Natural killer cell (primary cell): ENCODE data around the gene UGT1A8. TPM values are rescaled to one million over a fixed set of nuclear protein-coding genes. Genes with fewer than 3 reads are reported as not detected.

Experiments used
- ATAC-seq, 3 donors: fragments of 150-1000 bp in 2 of 3; fragments of 200-7000 bp in 1 of 3; cut with Tn5 transposase; 1 replicate in 1 of 3; 2 replicates in 2 of 3; pipeline ENCODE4 v1.10.0; 2021; ENCODE audit warnings: mild to moderate bottlenecking in 2 of 3, moderate library complexity in 2 of 3
- DNase-seq, 2 donors: peaks; one replicate each; pipeline versions ENCODE4 v3.0.0 to v3.0.0-alpha.2; 2013 to 2021; ENCODE audit warnings: mixed read lengths in 1 of 2
- H3K27ac ChIP-seq: one replicate; pipeline ENCODE4 v1.5.1; 2013; ENCODE audit warnings: mild to moderate bottlenecking, low read length
- H3K27me3 ChIP-seq: one replicate; pipeline ENCODE4 v1.6.1; 2013; ENCODE audit warnings: low read length; ENCODE audit not compliant: control insufficient read depth, insufficient read depth
- H3K36me3 ChIP-seq: one replicate; pipeline ENCODE4 v1.6.1; 2013; ENCODE audit warnings: low read length; ENCODE audit not compliant: control insufficient read depth, insufficient read depth
- H3K4me1 ChIP-seq: one replicate; pipeline ENCODE4 v1.6.1; 2013; ENCODE audit warnings: low read length; ENCODE audit not compliant: control insufficient read depth, insufficient read depth
- H3K4me3 ChIP-seq: one replicate; pipeline ENCODE4 v1.5.1; 2013; ENCODE audit warnings: low read length
- H3K9me3 ChIP-seq: one replicate; pipeline ENCODE4 v1.6.1; 2013; ENCODE audit warnings: low read length; ENCODE audit not compliant: control insufficient read depth, insufficient read depth
- H3K27ac Mint-ChIP-seq, 2 donors: one replicate each; pipeline ENCODE4 v1.8.0; 2022; ENCODE audit warnings: mild to moderate bottlenecking in 2 of 2, mixed read lengths in 2 of 2, moderate library complexity in 1 of 2
- H3K27me3 Mint-ChIP-seq, 2 donors: one replicate each; pipeline ENCODE4 v1.8.0; 2022; ENCODE audit warnings: low read depth in 2 of 2, mixed read lengths in 2 of 2
- H3K36me3 Mint-ChIP-seq: one replicate; pipeline ENCODE4 v1.8.0; 2022; ENCODE audit warnings: mixed read lengths
- H3K4me1 Mint-ChIP-seq, 2 donors: one replicate each; pipeline ENCODE4 v1.8.0; 2022; ENCODE audit warnings: mixed read lengths in 2 of 2
- H3K4me3 Mint-ChIP-seq: one replicate; pipeline ENCODE4 v1.8.0; 2022; ENCODE audit warnings: mild to moderate bottlenecking, moderate library complexity, mixed read lengths
- H3K9me3 Mint-ChIP-seq, 2 donors: one replicate each; pipeline ENCODE4 v1.8.0; 2022; ENCODE audit warnings: mixed read lengths in 2 of 2
- WGBS: methylation state at CpG from one replicate; pipeline ENCODE4 v1.1.7; 2013; ENCODE audit warnings: missing lambda C conversion rate; ENCODE audit not compliant: insufficient coverage; 5-methylcytosine and 5-hydroxymethylcytosine counted together
- intact Hi-C: fragments of 100-400 bp; cut with micrococcal nuclease; formaldehyde crosslinking; loops from one replicate; pipeline ENCODE4 v1.14.2; 2022
- total RNA-seq, 4 donors: library from RNA; stranded (reverse); fragments of 120-200 nt in 1 of 4; gene quantifications; one replicate each; pipeline versions ENCODE4 v1.2.3 to v1.2.4, GENCODE V29; 2013 to 2022
- TF ChIP-seq, protein P1 (sequence below): fragments of 200-600 bp; IDR thresholded peaks from one replicate; pipeline ENCODE4 v1.8.0; 2022; ENCODE audit warnings: antibody characterized with exemption

UGT1A8 gene
- total RNA-seq, 3 donors from 2014 or later (not counting 1 experiment from before 2014, with no cell fraction given): not detected

DNA sequence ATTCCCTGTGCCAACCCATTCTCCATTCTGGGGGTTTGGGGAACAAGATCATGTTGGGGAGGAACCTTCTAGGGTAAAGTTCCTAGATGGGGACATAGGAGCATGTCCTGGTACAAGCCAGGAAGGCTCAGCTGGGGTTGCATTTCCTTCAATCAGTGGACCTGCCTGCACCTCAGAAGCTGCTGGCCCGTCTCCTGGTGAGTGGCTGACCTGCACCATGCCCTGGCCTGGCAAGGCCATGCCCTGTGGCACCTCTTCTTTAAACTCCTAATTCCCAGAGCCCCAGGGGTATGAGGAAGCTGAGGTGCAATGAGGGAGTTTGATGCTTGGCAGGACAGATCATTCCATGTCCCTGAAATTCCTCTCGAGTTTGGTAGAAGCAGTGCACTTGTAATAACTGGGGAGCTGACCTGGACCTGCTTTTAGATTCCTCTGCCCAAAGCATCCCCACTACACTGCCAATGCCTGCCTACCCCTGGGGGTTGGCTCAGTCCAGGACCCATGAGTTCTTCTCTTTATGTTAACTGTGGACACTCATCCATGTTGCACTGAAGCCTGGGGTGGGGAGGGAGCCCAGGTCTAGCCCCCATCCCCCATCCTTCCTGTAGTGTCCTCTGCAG is 186.0 kb downstream of the UGT1A8 start:
- Mint-ChIP-seq H3K4me1 (no peaks in the 10 kb centered on the region), H3K36me3 (no peaks in the 10 kb centered on the region), H3K4me3 (no peak overlapping the region), H3K9me3 (no peaks in the 10 kb centered on the region), H3K27me3 (peaks cover 16 to 33% of the 10 kb centered on the region in 2 donors), H3K27ac (no peak overlapping the region)
- no peaks in the 10 kb centered on the region for H3K4me1 ChIP-seq
- H3K36me3 ChIP-seq: no peaks in the 10 kb centered on the region
- DNase-seq (no peak), ATAC-seq (no peak)
- no peak overlapping the region for H3K4me3 ChIP-seq
- no peaks in the 10 kb centered on the region for H3K27me3 ChIP-seq
- no peak overlapping the region for H3K27ac ChIP-seq
- TF ChIP-seq, protein P1, sequence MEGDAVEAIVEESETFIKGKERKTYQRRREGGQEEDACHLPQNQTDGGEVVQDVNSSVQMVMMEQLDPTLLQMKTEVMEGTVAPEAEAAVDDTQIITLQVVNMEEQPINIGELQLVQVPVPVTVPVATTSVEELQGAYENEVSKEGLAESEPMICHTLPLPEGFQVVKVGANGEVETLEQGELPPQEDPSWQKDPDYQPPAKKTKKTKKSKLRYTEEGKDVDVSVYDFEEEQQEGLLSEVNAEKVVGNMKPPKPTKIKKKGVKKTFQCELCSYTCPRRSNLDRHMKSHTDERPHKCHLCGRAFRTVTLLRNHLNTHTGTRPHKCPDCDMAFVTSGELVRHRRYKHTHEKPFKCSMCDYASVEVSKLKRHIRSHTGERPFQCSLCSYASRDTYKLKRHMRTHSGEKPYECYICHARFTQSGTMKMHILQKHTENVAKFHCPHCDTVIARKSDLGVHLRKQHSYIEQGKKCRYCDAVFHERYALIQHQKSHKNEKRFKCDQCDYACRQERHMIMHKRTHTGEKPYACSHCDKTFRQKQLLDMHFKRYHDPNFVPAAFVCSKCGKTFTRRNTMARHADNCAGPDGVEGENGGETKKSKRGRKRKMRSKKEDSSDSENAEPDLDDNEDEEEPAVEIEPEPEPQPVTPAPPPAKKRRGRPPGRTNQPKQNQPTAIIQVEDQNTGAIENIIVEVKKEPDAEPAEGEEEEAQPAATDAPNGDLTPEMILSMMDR: no peak
- H3K9me3 ChIP-seq: no peaks in the 10 kb centered on the region
- 67% methylated on average over 2 of the region's 2 CpGs for WGBS
- intact Hi-C loops: no loop called here

DNA sequence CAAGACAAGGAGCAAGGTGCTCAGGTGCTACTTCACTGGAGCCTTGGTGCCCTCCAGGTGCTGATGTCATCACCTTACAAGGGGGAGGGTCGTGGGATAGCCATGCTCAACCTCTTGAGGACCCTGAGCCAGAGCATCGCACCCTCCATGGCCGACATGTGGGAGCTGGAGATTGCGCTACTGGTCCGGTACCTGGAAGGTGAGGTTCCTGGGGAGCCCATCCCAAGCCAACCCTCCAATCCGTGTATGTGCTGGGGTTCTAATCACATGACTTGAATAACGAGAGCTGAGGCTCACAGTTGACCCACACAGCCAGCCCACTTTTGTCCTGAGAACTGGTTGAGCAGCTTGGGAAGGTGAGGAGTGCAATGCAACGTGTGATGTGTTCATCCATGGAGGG is 186.6 kb downstream of the UGT1A8 start:
- H3K36me3 ChIP-seq: no peaks in the 10 kb centered on the region
- Mint-ChIP-seq H3K27ac (no peak overlapping the region), H3K36me3 (no peaks in the 10 kb centered on the region), H3K9me3 (no peaks in the 10 kb centered on the region), H3K4me3 (no peak overlapping the region), H3K27me3 (peaks cover 15 to 33% of the 10 kb centered on the region in 2 donors), H3K4me1 (no peaks in the 10 kb centered on the region)
- intact Hi-C loops: no loop called here
- ATAC-seq: no peak
- H3K27me3 ChIP-seq: no peaks in the 10 kb centered on the region
- no peaks in the 10 kb centered on the region for H3K9me3 ChIP-seq
- WGBS: 68% methylated on average over 8 of the region's 8 CpGs
- no peaks in the 10 kb centered on the region for H3K4me1 ChIP-seq
- H3K27ac ChIP-seq: no peak overlapping the region
- no peak overlapping the region for H3K4me3 ChIP-seq
- DNase-seq: no peak
- TF ChIP-seq, protein P1: no peak

DNA sequence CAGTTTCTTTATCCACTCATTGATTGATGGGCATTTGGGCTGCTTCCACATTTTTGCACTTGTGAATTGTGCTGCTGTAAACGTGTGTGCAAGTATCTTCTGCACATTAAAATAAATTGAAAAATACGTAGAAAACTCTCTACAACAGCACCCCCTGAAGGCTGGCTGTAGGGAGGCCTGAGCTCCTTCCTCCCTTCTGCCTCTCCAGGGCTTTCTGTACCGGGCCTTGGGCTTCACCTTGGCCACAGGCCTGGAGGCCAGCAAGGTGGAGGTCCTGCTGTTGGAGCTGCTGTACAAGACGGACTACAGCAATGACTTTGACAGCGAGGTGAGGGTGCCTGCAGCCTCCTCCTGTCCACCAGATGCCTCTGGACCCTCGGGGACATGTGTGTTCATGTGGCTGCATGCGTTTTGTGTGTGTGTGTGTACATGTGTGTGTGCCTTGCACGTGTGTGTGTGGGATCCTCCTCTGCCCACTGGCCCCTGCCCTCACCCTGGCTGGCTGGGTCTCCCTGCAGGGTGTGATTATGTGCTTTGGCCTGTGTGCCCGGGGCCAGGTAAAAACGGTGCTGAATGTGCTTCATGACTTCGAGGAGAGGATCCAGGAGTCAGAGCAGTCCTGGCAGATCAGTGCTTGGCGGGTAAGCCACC is 189.9 kb downstream of the UGT1A8 start:
- no peak overlapping the region for H3K4me3 Mint-ChIP-seq

More for the DNA sequence above, 189.9 kb downstream of the UGT1A8 start:
- Mint-ChIP-seq H3K36me3 (no peaks in the 10 kb centered on the region), H3K9me3 (no peaks in the 10 kb centered on the region), H3K4me1 (no peaks in the 10 kb centered on the region), H3K27me3 (peaks cover 18 to 40% of the 10 kb centered on the region in 2 donors), H3K27ac (no peak overlapping the region)
- Histone ChIP-seq H3K27me3 (no peaks in the 10 kb centered on the region), H3K4me3 (no peak overlapping the region), H3K27ac (no peak overlapping the region), H3K4me1 (no peaks in the 10 kb centered on the region), H3K9me3 (no peaks in the 10 kb centered on the region), H3K36me3 (no peaks in the 10 kb centered on the region)
- TF ChIP-seq, protein P1: no peak
- intact Hi-C loops: no loop called here
- DNase-seq: peak in 1 of 2 donors; percentile 12
- 78% methylated on average over 12 of the region's 12 CpGs for WGBS
- ATAC-seq: no peak
